PC-3 (cell line): ENCODE results near the gene PNN.

Source experiments
- EZH2phosphoT487 ChIP-seq: fragments of 300-600 bp; sonication (generic); IDR thresholded peaks from 2 replicates; pipeline ENCODE4 v1.6.1; 2018; ENCODE audit warnings: mild to moderate bottlenecking, antibody characterized with exemption, low read length, borderline replicate concordance
- TF ChIP-seq, protein P1 (sequence below): fragments of 300-600 bp; sonication (generic); conservative IDR thresholded peaks from 2 replicates; pipeline ENCODE4 v1.5.1; 2017; ENCODE audit warnings: antibody characterized with exemption, low read depth, mild to moderate bottlenecking, low read length

- TF ChIP-seq, protein P1, sequence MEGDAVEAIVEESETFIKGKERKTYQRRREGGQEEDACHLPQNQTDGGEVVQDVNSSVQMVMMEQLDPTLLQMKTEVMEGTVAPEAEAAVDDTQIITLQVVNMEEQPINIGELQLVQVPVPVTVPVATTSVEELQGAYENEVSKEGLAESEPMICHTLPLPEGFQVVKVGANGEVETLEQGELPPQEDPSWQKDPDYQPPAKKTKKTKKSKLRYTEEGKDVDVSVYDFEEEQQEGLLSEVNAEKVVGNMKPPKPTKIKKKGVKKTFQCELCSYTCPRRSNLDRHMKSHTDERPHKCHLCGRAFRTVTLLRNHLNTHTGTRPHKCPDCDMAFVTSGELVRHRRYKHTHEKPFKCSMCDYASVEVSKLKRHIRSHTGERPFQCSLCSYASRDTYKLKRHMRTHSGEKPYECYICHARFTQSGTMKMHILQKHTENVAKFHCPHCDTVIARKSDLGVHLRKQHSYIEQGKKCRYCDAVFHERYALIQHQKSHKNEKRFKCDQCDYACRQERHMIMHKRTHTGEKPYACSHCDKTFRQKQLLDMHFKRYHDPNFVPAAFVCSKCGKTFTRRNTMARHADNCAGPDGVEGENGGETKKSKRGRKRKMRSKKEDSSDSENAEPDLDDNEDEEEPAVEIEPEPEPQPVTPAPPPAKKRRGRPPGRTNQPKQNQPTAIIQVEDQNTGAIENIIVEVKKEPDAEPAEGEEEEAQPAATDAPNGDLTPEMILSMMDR: no peak
- no peak for TF ChIP-seq EZH2phosphoT487
Measured at GRCh38 chr14:39138440-39138839, 36.6 kb upstream of the PNN start.
